Ectodermal cell (in vitro differentiated cells): Measurements from ENCODE around the gene SKIL.
A peak's percentile ranks its signal among the peaks of the same experiment; 100 is the strongest.

ENCODE experiments used
- H3K27ac ChIP-seq: 2 replicates; pipeline ENCODE4 v1.7.0; 2013; ENCODE audit warnings: mild to moderate bottlenecking, low read depth, low read length; ENCODE audit not compliant: insufficient read depth, poor library complexity, severe bottlenecking
- H3K27me3 ChIP-seq: 2 replicates; pipeline ENCODE4 v1.7.0; 2013; ENCODE audit warnings: mild to moderate bottlenecking, low read length; ENCODE audit not compliant: insufficient read depth, control insufficient read depth, poor library complexity, severe bottlenecking
- H3K36me3 ChIP-seq: one replicate; pipeline ENCODE4 v1.7.0; 2013; ENCODE audit warnings: low read length; ENCODE audit not compliant: control insufficient read depth, insufficient read depth
- H3K4me1 ChIP-seq: one replicate; pipeline ENCODE4 v1.7.0; 2013; ENCODE audit warnings: low read length; ENCODE audit not compliant: control insufficient read depth, insufficient read depth
- H3K4me3 ChIP-seq: 2 replicates; pipeline ENCODE4 v1.7.0; 2013; ENCODE audit warnings: low read depth, low read length, control low read depth; ENCODE audit not compliant: insufficient read depth
- H3K9me3 ChIP-seq: 2 replicates; pipeline ENCODE4 v1.7.0; 2013; ENCODE audit warnings: mild to moderate bottlenecking, low read length, moderate library complexity; ENCODE audit not compliant: control insufficient read depth
- WGBS, 2 experiments: methylation state at CpG; one replicate each; pipeline ENCODE4 v1.1.7; 2013; ENCODE audit warnings: missing lambda C conversion rate in 2 of 2; 5-methylcytosine and 5-hydroxymethylcytosine counted together

SKIL gene

GRCh38 chr3:170350515-170351413 is 6.8 kb upstream of the SKIL start:
- H3K36me3 ChIP-seq: no peaks in the 10 kb centered on the region
- no peaks in the 10 kb centered on the region for H3K9me3 ChIP-seq
- no peak overlapping the region for H3K27ac ChIP-seq
- no peak overlapping the region for H3K4me3 ChIP-seq
- H3K27me3 ChIP-seq: peaks cover 14% of the 10 kb centered on the region
- peaks cover 8% of the 10 kb centered on the region for H3K4me1 ChIP-seq
- 95% methylated on average over 8 of the region's 8 CpGs for WGBS, 2 experiments

GRCh38 chr3:170352936-170353335 is 4.6 kb upstream of the SKIL start:
- peaks cover 15% of the 10 kb centered on the region for H3K4me1 ChIP-seq
- no peak overlapping the region for H3K4me3 ChIP-seq
- H3K27ac ChIP-seq: no peak overlapping the region
- no peaks in the 10 kb centered on the region for H3K9me3 ChIP-seq
- H3K36me3 ChIP-seq: no peaks in the 10 kb centered on the region
- WGBS, 2 experiments: 93 to 95% methylated on average over 7 of the region's 7 CpGs
- peaks cover 19% of the 10 kb centered on the region for H3K27me3 ChIP-seq

GRCh38 chr3:170353485-170353884 is 4.0 kb upstream of the SKIL start:
- H3K27me3 ChIP-seq: peaks cover 24% of the 10 kb centered on the region
- H3K4me1 ChIP-seq: peaks cover 15% of the 10 kb centered on the region
- no peaks in the 10 kb centered on the region for H3K9me3 ChIP-seq
- H3K27ac ChIP-seq: no peak overlapping the region
- H3K4me3 ChIP-seq: no peak overlapping the region
- H3K36me3 ChIP-seq: no peaks in the 10 kb centered on the region

GRCh38 chr3:170354760-170355159 is 2.8 kb upstream of the SKIL start:
- Histone ChIP-seq H3K27ac (no peak overlapping the region), H3K36me3 (no peaks in the 10 kb centered on the region), H3K27me3 (peaks cover 37% of the 10 kb centered on the region), H3K4me1 (peaks cover 15% of the 10 kb centered on the region), H3K9me3 (no peaks in the 10 kb centered on the region), H3K4me3 (no peak overlapping the region)
- WGBS, 2 experiments: 33 to 47% methylated on average over 3 to 4 of the region's 4 CpGs

- H3K4me3 ChIP-seq: peak overlapping the region; percentile 37
- peaks cover 38% of the 10 kb centered on the region for H3K27me3 ChIP-seq
- no peaks in the 10 kb centered on the region for H3K9me3 ChIP-seq
- H3K4me1 ChIP-seq: peaks cover 15% of the 10 kb centered on the region
- 4 to 6% methylated on average over 22 of the region's 22 CpGs for WGBS, 2 experiments
- peak overlapping the region; percentile 79 for H3K27ac ChIP-seq
- H3K36me3 ChIP-seq: no peaks in the 10 kb centered on the region
Observed at GRCh38 chr3:170355738-170356595, 1.5 kb upstream of the SKIL start.

GRCh38 chr3:170356596-170357175 is 829 bp upstream of the SKIL start:
- Histone ChIP-seq H3K4me1 (peaks cover 15% of the 10 kb centered on the region), H3K27ac (peak overlapping the region; percentile 79), H3K4me3 (peak overlapping the region; percentile 53), H3K9me3 (no peaks in the 10 kb centered on the region), H3K27me3 (peaks cover 38% of the 10 kb centered on the region), H3K36me3 (no peaks in the 10 kb centered on the region)
- WGBS, 2 experiments: 0% methylated on average over 56 of the region's 60 CpGs

- H3K4me3 ChIP-seq: peak overlapping the region; percentile 53
- peak overlapping the region; percentile 85 for H3K27ac ChIP-seq
- WGBS, 2 experiments: 1% methylated on average over 33 to 44 of the region's 44 CpGs
- H3K27me3 ChIP-seq: peaks cover 38% of the 10 kb centered on the region
- peaks cover 15% of the 10 kb centered on the region for H3K4me1 ChIP-seq
- H3K9me3 ChIP-seq: no peaks in the 10 kb centered on the region
- H3K36me3 ChIP-seq: no peaks in the 10 kb centered on the region
Observed at GRCh38 chr3:170358042-170359010, 811 bp downstream of the SKIL start.

GRCh38 chr3:170359178-170359704 is 1.7 kb downstream of the SKIL start:
- H3K4me3 ChIP-seq: no peak overlapping the region
- H3K27me3 ChIP-seq: peaks cover 38% of the 10 kb centered on the region
- H3K9me3 ChIP-seq: no peaks in the 10 kb centered on the region
- H3K4me1 ChIP-seq: peaks cover 15% of the 10 kb centered on the region
- no peak overlapping the region for H3K27ac ChIP-seq
- H3K36me3 ChIP-seq: no peaks in the 10 kb centered on the region
- WGBS, 2 experiments: 41 to 49% methylated on average over 18 to 20 of the region's 20 CpGs

- no peaks in the 10 kb centered on the region for H3K9me3 ChIP-seq
- peaks cover 10% of the 10 kb centered on the region for H3K4me1 ChIP-seq
- 92 to 93% methylated on average over 4 of the region's 5 CpGs for WGBS, 2 experiments
- no peak overlapping the region for H3K4me3 ChIP-seq
- no peak overlapping the region for H3K27ac ChIP-seq
- peaks cover 27% of the 10 kb centered on the region for H3K27me3 ChIP-seq
- H3K36me3 ChIP-seq: no peaks in the 10 kb centered on the region
Observed at GRCh38 chr3:170360466-170360865, 3.0 kb downstream of the SKIL start.
